ENCODE data around the gene CHKA. TPM values are rescaled to one million over a fixed set of nuclear protein-coding genes. Genes with fewer than 3 reads are reported as not detected.

The CHKA gene
- total and polyA plus RNA-seq, 2 of the 4 experiments (the other 2 are of a cell fraction) = 4.5 to 8.4 TPM

DNA sequence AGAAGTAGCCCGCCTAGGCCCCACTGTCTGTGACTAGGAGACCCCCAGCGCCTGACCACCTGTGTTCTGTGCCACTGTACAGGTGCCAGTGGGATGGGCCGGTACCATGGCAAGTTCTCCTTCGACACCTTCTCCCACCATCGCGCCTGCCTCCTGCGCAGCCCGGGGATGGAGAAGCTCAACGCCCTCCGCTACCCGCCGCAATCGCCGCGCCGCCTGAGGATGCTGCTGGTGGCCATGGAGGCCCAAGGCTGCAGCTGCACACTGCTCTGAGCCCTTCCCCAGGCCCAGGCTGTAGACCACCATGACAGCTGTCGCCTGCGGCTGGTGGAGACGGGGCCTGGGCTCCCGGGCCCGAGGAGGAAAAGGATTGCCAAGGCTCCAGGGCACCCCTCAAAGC lies 93.5 kb downstream of the CHKA start:
- Histone ChIP-seq H3K4me1 (ENCODE audit: control insufficient read depth, insufficient read depth, low read length) (peaks cover 30% of the 10 kb centered on the region), H3K9me3 (ENCODE audit: control insufficient read depth, insufficient read depth, low read length) (no peaks in the 10 kb centered on the region), H3K56ac (ENCODE audit: extremely low read depth, insufficient read depth, low read length) (no peak overlapping the region; the same call in 1 of the 2 replicates), H2AFZ (replicated peaks; ENCODE audit: low read length, poor library complexity) (peak overlapping the region; percentile 86), H2BK20ac (ENCODE audit: low read depth, low read length) (peak overlapping the region; percentile 91), H3K14ac (replicated peaks; ENCODE audit: low read depth, low read length) (peak overlapping the region; percentile 82), H2BK120ac (ENCODE audit: low read depth, low read length) (peak overlapping the region; percentile 90), H2BK5ac (ENCODE audit: low read depth, low read length, poor library complexity, severe bottlenecking) (peak overlapping the region; percentile 99), H4K91ac (ENCODE audit: insufficient read depth, low read depth, low read length) (peak overlapping the region; percentile 89), H3K79me1 (ENCODE audit: low read depth in 1 of 2, low read length in 2 of 2) (peaks cover 33 to 57% of the 10 kb centered on the region in 2 experiments), H3K4me3 (ENCODE audit: insufficient read depth, low read depth, low read length) (no peak overlapping the region), H3K27ac (ENCODE audit: insufficient read depth, low read length) (peak overlapping the region; percentile 77), H4K20me1 (ENCODE audit: insufficient read depth, low read length) (no peaks in the 10 kb centered on the region), H2AK5ac (ENCODE audit: low read depth, low read length) (peak overlapping the region; percentile 98), H3K9me1 (ENCODE audit: insufficient read depth, low read length) (peaks cover 8% of the 10 kb centered on the region), H4K8ac (ENCODE audit: low read depth in 2 of 2, low read length in 2 of 2) (peak overlapping the region; percentile 64 to 92), H3K23ac (ENCODE audit: low read depth, low read length) (peak overlapping the region; percentile 83; the same call in 1 of the 2 replicates), H2AK9ac (replicated peaks; ENCODE audit: low read depth, low read length, poor library complexity) (peak overlapping the region; percentile 96), H3K4me2 (ENCODE audit: low read depth, low read length) (no peak overlapping the region), H3K18ac (ENCODE audit: low read depth, low read length) (peak overlapping the region; percentile 40; the same call in 1 of the 2 replicates), H3K9ac (ENCODE audit: low read depth, low read length) (no peak overlapping the region; the same call in 1 of the 2 replicates), H3K36me3 (ENCODE audit: control insufficient read depth, insufficient read depth, low read length) (peaks cover 19% of the 10 kb centered on the region), H3K4ac (ENCODE audit: low read depth, low read length) (peak overlapping the region; percentile 87), H4K5ac (ENCODE audit: low read depth, low read length) (peak overlapping the region; percentile 40; the same call in 1 of the 2 replicates), H2BK15ac (ENCODE audit: low read depth, low read length) (peak overlapping the region; percentile 74; the same call in 2 of the 3 replicates), H3K27me3 (ENCODE audit: control insufficient read depth, insufficient read depth, low read length) (no peaks in the 10 kb centered on the region)
- intact Hi-C loops (cut with micrococcal nuclease) (no loop called here), in situ Hi-C loops (cut with MboI; ENCODE audit: low sequenced_read_pairs) (no loop called here), dilution Hi-C loops (cut with HindIII; ENCODE audit: low sequenced_read_pairs, unreplicated experiment) (no loop called here)
- TF ChIP-seq, protein P1, sequence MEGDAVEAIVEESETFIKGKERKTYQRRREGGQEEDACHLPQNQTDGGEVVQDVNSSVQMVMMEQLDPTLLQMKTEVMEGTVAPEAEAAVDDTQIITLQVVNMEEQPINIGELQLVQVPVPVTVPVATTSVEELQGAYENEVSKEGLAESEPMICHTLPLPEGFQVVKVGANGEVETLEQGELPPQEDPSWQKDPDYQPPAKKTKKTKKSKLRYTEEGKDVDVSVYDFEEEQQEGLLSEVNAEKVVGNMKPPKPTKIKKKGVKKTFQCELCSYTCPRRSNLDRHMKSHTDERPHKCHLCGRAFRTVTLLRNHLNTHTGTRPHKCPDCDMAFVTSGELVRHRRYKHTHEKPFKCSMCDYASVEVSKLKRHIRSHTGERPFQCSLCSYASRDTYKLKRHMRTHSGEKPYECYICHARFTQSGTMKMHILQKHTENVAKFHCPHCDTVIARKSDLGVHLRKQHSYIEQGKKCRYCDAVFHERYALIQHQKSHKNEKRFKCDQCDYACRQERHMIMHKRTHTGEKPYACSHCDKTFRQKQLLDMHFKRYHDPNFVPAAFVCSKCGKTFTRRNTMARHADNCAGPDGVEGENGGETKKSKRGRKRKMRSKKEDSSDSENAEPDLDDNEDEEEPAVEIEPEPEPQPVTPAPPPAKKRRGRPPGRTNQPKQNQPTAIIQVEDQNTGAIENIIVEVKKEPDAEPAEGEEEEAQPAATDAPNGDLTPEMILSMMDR (conservative IDR thresholded peaks at IDR 0.05; ENCODE audit: low read depth, low read length) = no peak
- TF ChIP-seq ELK1 (IDR thresholded peaks at IDR 0.05; ENCODE audit: borderline replicate concordance, low read depth, low read length) = no peak
- no peak for TF ChIP-seq FOS (IDR thresholded peaks at IDR 0.05; ENCODE audit: low read depth, low read length)
- no peak for TF ChIP-seq RFX5 (IDR thresholded peaks at IDR 0.05; ENCODE audit: low read depth, low read length)
- TF ChIP-seq BHLHE40 (IDR thresholded peaks at IDR 0.05; ENCODE audit: low read depth, low read length) = no peak
- no peak for TF ChIP-seq SMC3 (IDR thresholded peaks at IDR 0.05; ENCODE audit: low read depth, low read length)
- TF ChIP-seq MAFK (IDR thresholded peaks at IDR 0.05; ENCODE audit: low read depth, low read length) = no peak
- TF ChIP-seq CEBPB (IDR thresholded peaks at IDR 0.05; ENCODE audit: low read depth, low read length) = no peak
- TF ChIP-seq RAD21 (IDR thresholded peaks at IDR 0.05; ENCODE audit: low read length) = no peak
- TF ChIP-seq MXI1 (IDR thresholded peaks at IDR 0.05; ENCODE audit: borderline replicate concordance, low read depth, low read length) = no peak
- no peak for TF ChIP-seq RCOR1 (IDR thresholded peaks at IDR 0.05; ENCODE audit: insufficient replicate concordance, low read length)
- TF ChIP-seq, protein P2, sequence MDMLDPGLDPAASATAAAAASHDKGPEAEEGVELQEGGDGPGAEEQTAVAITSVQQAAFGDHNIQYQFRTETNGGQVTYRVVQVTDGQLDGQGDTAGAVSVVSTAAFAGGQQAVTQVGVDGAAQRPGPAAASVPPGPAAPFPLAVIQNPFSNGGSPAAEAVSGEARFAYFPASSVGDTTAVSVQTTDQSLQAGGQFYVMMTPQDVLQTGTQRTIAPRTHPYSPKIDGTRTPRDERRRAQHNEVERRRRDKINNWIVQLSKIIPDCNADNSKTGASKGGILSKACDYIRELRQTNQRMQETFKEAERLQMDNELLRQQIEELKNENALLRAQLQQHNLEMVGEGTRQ (IDR thresholded peaks at IDR 0.05; ENCODE audit: low read depth, low read length) = no peak
- no peak for TF ChIP-seq MAZ (IDR thresholded peaks at IDR 0.05; ENCODE audit: borderline replicate concordance, low read depth, low read length)
- TF ChIP-seq CHD1 (IDR thresholded peaks at IDR 0.05; ENCODE audit: low read depth, low read length) = no peak
- TF ChIP-seq NFE2L2 (IDR thresholded peaks at IDR 0.05; ENCODE audit: low read depth, low read length) = no peak
- TF ChIP-seq POLR2A (IDR thresholded peaks at IDR 0.05; ENCODE audit: low read depth, low read length) = no peak
- ChIA-PET POLR2A (ENCODE audit: unreplicated experiment) (no interaction called here), CTCF (no interaction called here)
- BruUV-seq (replicated peaks) = no TSS peak
- DNase-seq (no peak), ATAC-seq (ENCODE audit: low read depth) (no peak)
- 93% methylated on average over 10 of the region's 21 CpGs; no CpG with 5 or more reads in 1 of the 2 experiments for WGBS, 2 experiments (ENCODE audit: extremely low coverage in 2 of 2, insufficient read length in 1 of 2)

Measured in IMR-90 (cell line).